GM21447 (cell line): ENCODE results near the gene PFN1.

Experiments used
- ATAC-seq: cut with Tn5 transposase; IDR thresholded peaks from one replicate; pipeline ENCODE4 v1.9.1; 2021; ENCODE audit not compliant: unreplicated experiment

PFN1 gene

DNA sequence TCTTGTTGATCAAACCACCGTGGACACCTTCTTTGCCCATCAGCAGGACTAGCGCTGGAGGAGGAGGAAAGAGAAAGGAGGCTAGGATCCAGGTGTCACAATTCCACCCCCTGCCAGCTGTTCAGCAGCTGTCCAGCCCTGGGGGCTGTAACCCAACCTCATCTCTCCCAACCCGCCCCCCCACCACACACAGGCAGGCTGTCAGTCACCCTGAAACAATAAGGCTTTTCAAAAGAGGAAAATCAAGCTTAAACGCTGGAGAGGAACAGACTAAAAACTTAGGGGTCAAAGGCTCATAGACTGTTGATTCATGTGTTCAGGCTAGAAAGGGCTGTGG lies 2.4 kb downstream of the PFN1 start:
- ATAC-seq = no peak

- no peak for ATAC-seq
These were observed 3.0 kb downstream of the PFN1 start for GRCh38 chr17:4945176-4945943.

DNA sequence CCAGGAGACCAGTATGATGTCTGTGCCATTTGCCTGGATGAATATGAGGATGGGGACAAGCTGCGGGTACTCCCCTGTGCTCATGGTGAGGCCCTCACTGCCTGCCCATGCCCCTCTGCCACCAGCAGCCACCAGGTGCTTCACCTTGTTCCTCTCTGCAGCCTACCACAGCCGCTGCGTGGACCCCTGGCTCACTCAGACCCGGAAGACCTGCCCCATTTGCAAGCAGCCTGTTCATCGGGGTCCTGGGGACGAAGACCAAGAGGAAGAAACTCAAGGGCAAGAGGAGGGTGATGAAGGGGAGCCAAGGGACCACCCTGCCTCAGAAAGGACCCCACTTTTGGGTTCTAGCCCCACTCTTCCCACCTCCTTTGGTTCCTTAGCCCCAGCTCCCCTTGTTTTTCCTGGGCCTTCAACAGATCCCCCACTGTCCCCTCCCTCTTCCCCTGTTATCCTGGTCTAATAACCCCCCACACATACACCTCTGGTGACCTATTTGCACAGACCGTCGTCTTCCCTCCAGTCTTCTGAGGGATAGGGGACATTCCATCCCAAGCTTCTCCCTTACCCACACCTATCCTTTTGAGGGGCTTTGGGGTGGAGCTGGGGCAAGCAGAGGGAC lies 3.7 kb downstream of the PFN1 start:
- ATAC-seq = no peak

- no peak for ATAC-seq
These were observed 4.2 kb downstream of the PFN1 start for GRCh38 chr17:4944163-4944553.

- no peak for ATAC-seq
These were observed 5.4 kb downstream of the PFN1 start for GRCh38 chr17:4942760-4943508.

GRCh38 chr17:4941319-4941610 lies 7.1 kb downstream of the PFN1 start:
- no peak for ATAC-seq

- peak; percentile 2 for ATAC-seq
These were observed 7.6 kb downstream of the PFN1 start for GRCh38 chr17:4940555-4941318.

- ATAC-seq = peak; percentile 69
These were observed 8.4 kb downstream of the PFN1 start, which contains the start of the genes RNF167 and SLC25A11 for GRCh38 chr17:4939796-4940554. TSS of gene RNF167 (plus strand) at chr17:4940268. CDS start at chr17:4940910, 642 bp downstream. TSS of gene SLC25A11 (minus strand) at chr17:4940046. CDS start at chr17:4939910, 136 bp downstream.

GRCh38 chr17:4939546-4939795 lies 8.9 kb downstream of the PFN1 start:
- ATAC-seq = peak; percentile 6

DNA sequence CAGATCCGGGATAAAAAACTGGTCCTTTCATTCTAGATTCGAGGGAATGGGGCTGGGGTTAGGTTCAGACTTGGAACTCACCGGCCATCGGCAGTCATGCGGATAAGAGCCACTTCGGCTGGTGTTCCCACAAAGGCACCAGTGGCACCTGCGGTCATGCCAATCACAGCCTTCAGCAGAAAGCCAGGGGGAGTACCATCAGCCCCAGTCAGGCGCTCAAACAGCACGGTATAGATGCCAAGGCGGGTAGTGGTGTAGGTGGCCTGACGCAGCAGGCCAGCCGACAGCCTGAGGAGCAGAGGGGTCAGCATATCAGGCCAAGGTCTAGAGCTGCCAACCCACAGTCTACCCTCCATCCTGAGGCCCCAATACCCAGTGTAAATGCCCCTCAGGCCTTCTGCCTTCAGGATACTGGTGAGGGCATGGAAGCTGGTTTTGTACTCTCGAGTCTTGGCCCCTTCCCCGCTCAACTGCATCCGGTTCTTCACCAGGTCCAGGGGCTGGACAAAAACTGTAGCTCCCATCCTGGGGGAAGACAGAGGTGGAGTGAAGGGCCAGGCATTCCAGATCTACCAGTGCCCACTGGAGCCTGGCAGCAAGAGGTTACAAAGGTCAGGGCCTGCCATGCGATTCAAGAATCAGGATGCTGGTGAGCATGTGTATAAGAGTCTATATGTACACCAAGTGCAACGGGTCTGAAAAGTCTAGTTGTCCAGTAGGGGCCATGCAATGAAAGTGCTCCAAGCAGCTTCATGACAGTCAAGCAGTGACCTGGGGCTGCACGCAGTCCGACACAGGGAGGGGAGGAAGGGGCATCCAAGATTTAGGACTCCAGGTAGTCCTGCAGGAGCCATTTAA lies 9.4 kb downstream of the PFN1 start:
- peak; percentile 1 for ATAC-seq

GRCh38 chr17:4938069-4938491 lies 10.2 kb downstream of the PFN1 start:
- no peak for ATAC-seq

DNA sequence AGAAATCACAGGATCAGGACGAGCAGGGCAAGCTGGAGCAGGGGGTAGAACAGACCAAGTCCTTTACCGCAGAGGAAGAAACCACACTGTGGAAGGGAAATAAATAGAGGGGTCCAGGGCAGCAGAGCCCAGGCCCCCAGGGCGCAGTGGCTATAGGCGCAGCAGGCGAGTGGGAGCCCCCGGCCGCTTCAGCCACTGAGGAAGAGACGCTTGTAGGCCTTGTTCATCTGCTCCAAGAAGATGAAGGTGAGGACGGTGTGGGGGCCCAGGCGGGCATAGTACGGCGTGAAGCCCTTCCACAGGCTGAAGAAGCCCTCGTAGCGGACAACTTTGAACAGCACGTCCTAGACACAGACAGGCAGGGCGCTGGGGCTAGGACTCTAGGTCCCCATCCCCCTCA lies 10.8 kb downstream of the PFN1 start:
- no peak for ATAC-seq

DNA sequence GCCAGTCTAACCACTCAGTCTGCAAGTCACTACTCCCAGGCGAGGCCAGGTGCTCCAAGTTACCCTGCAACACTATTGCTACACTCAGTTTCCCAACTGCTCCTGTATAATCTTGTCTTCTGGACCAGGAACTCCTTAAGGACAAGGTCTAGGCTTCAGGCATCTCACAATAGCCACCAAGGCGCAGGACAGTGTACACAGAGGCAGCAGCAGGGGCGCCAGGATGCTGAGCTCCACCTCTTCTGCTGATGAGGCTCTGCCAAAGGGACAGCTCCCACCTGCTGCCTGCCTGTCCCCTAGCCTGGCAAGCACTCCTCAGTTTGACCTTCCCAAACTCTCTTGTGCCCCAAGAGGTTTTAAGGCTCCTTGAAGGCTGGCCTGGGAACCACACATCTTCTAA lies 11.9 kb downstream of the PFN1 start:
- ATAC-seq = no peak

DNA sequence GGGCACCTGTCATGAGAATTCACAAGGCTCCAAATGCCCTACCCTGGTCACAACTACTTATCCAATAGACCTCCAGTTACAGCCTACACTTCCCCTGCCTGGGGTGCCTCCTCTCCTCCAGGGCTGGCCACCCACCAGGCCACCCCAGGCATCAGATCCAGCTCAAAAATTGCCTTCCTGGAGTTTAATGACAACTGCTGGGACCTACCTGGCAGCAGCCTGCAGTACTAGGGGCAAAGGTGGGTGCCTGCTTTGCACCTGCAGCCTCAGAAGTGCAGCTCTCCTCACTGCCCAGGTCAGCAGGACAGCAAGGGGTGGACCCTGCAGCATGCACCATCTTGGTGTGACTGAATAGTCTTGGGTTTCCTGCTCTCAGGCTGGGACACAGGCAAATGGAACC lies 12.7 kb downstream of the PFN1 start:
- ATAC-seq = no peak

GRCh38 chr17:4934173-4934979 lies 14.0 kb downstream of the PFN1 start:
- no peak for ATAC-seq

DNA sequence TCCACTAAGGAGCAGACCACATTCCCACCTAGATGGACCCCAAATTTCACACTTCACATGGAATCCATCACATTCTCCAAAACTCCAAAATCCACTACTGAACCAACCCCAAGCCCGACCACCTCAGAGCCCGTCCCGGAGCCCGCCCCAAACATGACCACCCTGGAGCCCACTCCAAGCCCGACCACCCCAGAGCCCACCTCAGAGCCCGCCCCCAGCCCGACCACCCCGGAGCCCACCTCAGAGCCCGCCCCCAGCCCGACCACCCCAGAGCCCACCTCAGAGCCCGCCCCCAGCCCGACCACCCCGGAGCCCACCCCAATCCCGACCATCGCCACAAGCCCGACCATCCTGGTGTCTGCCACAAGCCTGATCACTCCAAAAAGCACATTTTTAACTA lies 14.7 kb downstream of the PFN1 start:
- ATAC-seq = no peak

- no peak for ATAC-seq
These were observed 15.6 kb downstream of the PFN1 start for GRCh38 chr17:4932756-4933155.

- no peak for ATAC-seq
These were observed 16.4 kb downstream of the PFN1 start, which contains the start of gene GP1BA for GRCh38 chr17:4931963-4932362. TSS of gene GP1BA (plus strand) at chr17:4932277. CDS start at chr17:4932605, 328 bp downstream.

DNA sequence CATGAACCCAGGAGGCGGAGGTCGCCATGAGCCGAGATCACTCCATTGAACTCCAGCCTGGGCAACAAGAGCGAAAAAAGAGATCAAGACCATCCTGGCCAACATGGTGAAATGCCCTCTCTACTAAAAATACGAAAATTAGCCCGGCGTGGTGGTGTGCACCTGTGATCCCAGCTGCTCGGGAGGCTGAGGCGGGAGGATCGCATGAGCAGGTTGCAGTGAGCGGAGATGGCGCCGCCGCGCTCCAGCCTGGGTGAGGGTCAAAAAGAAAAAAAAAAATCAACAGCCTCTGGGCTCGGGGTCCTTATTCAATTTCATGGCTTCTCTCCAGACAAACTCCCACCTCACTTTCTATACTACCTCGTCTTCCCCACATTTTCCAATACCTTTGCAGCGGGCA lies 19.4 kb downstream of the PFN1 start:
- ATAC-seq = no peak
